Measurements from ENCODE around the gene NKPD1. TPM values are rescaled to one million over a fixed set of nuclear protein-coding genes. Genes with fewer than 3 reads are reported as not detected.

NKPD1 gene
- total and polyA plus RNA-seq, 10 of the 15 experiments (the other 5 are each of a cell fraction or from before 2014, with no cell fraction given): 0.05 to 0.18 (median 0.06) TPM; not detected in 7

- Histone ChIP-seq H3K36me3 (ENCODE audit: control insufficient read depth in 2 of 2, insufficient read depth in 2 of 2, low read length in 1 of 2) (no peaks in the 10 kb centered on the region), H3K4me3 (no peak overlapping the region), H3K9ac (ENCODE audit: control insufficient read depth, insufficient read depth, low read length) (no peak overlapping the region), H3K27ac (ENCODE audit: control insufficient read depth, insufficient read depth) (no peak overlapping the region), H3K9me3 (replicated peaks; ENCODE audit: control insufficient read depth, insufficient read depth, low read length) (no peaks in the 10 kb centered on the region), H3K27me3 (replicated peaks in 1 of 2; ENCODE audit: control insufficient read depth in 2 of 2, insufficient read depth in 2 of 2, low read length in 1 of 2) (no peaks in the 10 kb centered on the region; a peak in 2 of 4 replicates), H3K79me2 (ENCODE audit: control insufficient read depth, insufficient read depth, low read length) (no peaks in the 10 kb centered on the region), H3K4me2 (ENCODE audit: control insufficient read depth, insufficient read depth) (no peak overlapping the region), H2AFZ (ENCODE audit: control insufficient read depth, low read depth, low read length) (no peak overlapping the region), H4K20me1 (ENCODE audit: control insufficient read depth, insufficient read depth) (no peaks in the 10 kb centered on the region), H3K4me1 (ENCODE audit: control insufficient read depth, insufficient read depth, low read length) (peaks cover 8% of the 10 kb centered on the region)
- FAIRE-seq: no peak
- TF ChIP-seq ASH2L (IDR thresholded peaks at IDR 0.05; ENCODE audit: borderline replicate concordance, low read depth) (no peak), ZNF207 (IDR thresholded peaks at IDR 0.05; ENCODE audit: borderline replicate concordance) (no peak), FOS (IDR thresholded peaks at IDR 0.05; ENCODE audit: borderline replicate concordance, extremely low read depth, insufficient read length) (no peak)
- WGBS (ENCODE audit: insufficient coverage, insufficient replicate concordance, low lambda C conversion rate, missing lambda C conversion rate): 16% methylated on average over 12 of the region's 12 CpGs
- no TSS peak for BruUV-seq (replicated peaks)
- RAD21 ChIA-PET (ENCODE audit: unreplicated experiment): no interaction called here
- intact Hi-C loops (cut with micrococcal nuclease; ENCODE audit: unreplicated experiment) (no loop called here), in situ Hi-C loops (cut with MboI) (no loop called here)
- SMC1A ChIA-PET (ENCODE audit: uncharacterized antibody, unreplicated experiment): no interaction called here
- no peak for DNase-seq (ENCODE audit: low read depth, low spot score)
- CTCF ChIA-PET: no interaction called here
- ATAC-seq: no peak
- POLR2A ChIA-PET: no interaction called here
These were observed 1.4 kb downstream of the NKPD1 start for GRCh38 chr19:45159210-45159970.

DNA sequence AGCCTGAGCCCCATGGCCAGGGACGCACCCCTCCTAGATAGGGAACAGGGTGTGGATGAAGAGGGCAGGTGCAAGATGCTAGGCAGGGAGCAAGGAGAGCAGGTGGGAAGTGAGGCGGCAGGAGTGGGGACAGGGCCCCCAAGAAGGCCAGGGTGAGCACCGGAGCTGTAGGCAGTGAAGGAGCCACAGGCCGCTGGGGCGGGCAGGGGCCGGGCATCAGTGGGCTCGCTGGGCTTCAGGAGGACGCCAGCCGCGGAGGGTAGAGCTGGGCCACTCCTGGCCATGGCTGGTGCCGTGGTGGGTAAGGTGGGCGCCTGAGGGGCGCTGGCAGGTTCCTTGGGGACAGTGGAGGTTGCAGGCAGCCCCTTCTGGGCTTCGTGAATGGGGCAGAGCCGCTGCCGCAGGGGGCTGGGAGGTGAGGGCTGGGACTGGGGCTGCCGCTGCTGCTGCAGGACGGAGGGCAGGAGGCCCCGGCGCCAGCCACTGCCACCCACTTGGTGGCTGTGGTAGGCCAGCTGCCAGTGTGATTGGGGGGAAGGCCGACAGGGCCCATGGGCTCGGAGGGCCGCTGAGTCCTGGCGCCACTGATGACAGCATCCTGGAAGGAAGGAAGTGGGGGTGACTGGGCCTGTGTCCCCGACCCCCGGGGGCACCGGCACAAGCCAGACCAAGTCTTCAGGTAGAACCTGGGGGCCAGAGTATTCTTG is 2.1 kb downstream of the NKPD1 start:
- SMC1A ChIA-PET (ENCODE audit: uncharacterized antibody, unreplicated experiment): no interaction called here
- FAIRE-seq (no peak), DNase-seq (ENCODE audit: low read depth, low spot score) (no peak), ATAC-seq (no peak)
- no peak overlapping the region for H2AFZ ChIP-seq (ENCODE audit: control insufficient read depth, low read depth, low read length)
- no peaks in the 10 kb centered on the region; a peak in 2 of 4 replicates for H3K27me3 ChIP-seq (replicated peaks in 1 of 2; ENCODE audit: control insufficient read depth in 2 of 2, insufficient read depth in 2 of 2, low read length in 1 of 2)
- H3K9me3 ChIP-seq (replicated peaks; ENCODE audit: control insufficient read depth, insufficient read depth, low read length): no peaks in the 10 kb centered on the region
- no peaks in the 10 kb centered on the region for H3K79me2 ChIP-seq (ENCODE audit: control insufficient read depth, insufficient read depth, low read length)
- intact Hi-C loops (cut with micrococcal nuclease; ENCODE audit: unreplicated experiment) (no loop called here), in situ Hi-C loops (cut with MboI) (no loop called here)
- TF ChIP-seq POLR2A (IDR thresholded peaks at IDR 0.05; ENCODE audit: low read depth, low read length) (peak; percentile 13; the same call in 1 of the 2 replicates), STAT3 (IDR thresholded peaks at IDR 0.05; ENCODE audit: low read depth, low read length) (no peak)
- WGBS (ENCODE audit: insufficient coverage, insufficient replicate concordance, low lambda C conversion rate, missing lambda C conversion rate): 38% methylated on average over 20 of the region's 27 CpGs
- H3K27ac ChIP-seq (ENCODE audit: control insufficient read depth, insufficient read depth): no peak overlapping the region
- no TSS peak for BruUV-seq (replicated peaks)
- POLR2A ChIA-PET: interaction anchor here (1.2 kb wide), 1 partner anchor 22 kb away, joined by 4 read pairs; no protein-coding TSS in a partner anchor
- no peaks in the 10 kb centered on the region for H3K36me3 ChIP-seq (ENCODE audit: control insufficient read depth in 2 of 2, insufficient read depth in 2 of 2, low read length in 1 of 2)
- CTCF ChIA-PET: no interaction called here
- H3K4me2 ChIP-seq (ENCODE audit: control insufficient read depth, insufficient read depth): no peak overlapping the region
- H3K4me3 ChIP-seq: no peak overlapping the region
- H4K20me1 ChIP-seq (ENCODE audit: control insufficient read depth, insufficient read depth): no peaks in the 10 kb centered on the region
- peaks cover 3% of the 10 kb centered on the region for H3K4me1 ChIP-seq (ENCODE audit: control insufficient read depth, insufficient read depth, low read length)
- RAD21 ChIA-PET (ENCODE audit: unreplicated experiment): no interaction called here
- no peak overlapping the region for H3K9ac ChIP-seq (ENCODE audit: control insufficient read depth, insufficient read depth, low read length)
